Peyer's patch (tissue), 4 donors: ENCODE measurements around the gene KCNAB3. TPM values are rescaled to one million over a fixed set of nuclear protein-coding genes. Genes with fewer than 3 reads are reported as not detected.

Source experiments
- DNase-seq, 3 donors: peaks; one replicate each; pipeline ENCODE4 v3.0.0-alpha.2; 2017 to 2019
- H3K27ac ChIP-seq, 4 donors: fragments of 200-600 bp; sonication (generic); one replicate each; pipeline ENCODE4 v1.5.1; 2016 to 2019
- H3K27me3 ChIP-seq, 2 donors: fragments of 200-600 bp; sonication (generic); one replicate each; pipeline ENCODE4 v1.5.1; 2019
- H3K36me3 ChIP-seq, 3 donors: fragments of 200-600 bp; sonication (generic); one replicate each; pipeline ENCODE4 v1.5.1; 2016 to 2019
- H3K4me1 ChIP-seq, 4 donors: fragments of 200-600 bp; sonication (generic); one replicate each; pipeline ENCODE4 v1.5.1; 2016 to 2019
- H3K4me3 ChIP-seq, 4 donors: fragments of 200-600 bp; sonication (generic); 1 replicate in 3 of 4; 2 replicates in 1 of 4; pipeline ENCODE4 v1.5.1; 2016 to 2019; ENCODE audit warnings: mild to moderate bottlenecking in 1 of 4
- H3K9me3 ChIP-seq, 4 donors: fragments of 200-600 bp; sonication (generic); one replicate each; pipeline ENCODE4 v1.5.1; 2016 to 2019; ENCODE audit warnings: mild to moderate bottlenecking in 1 of 4
- POLR2A ChIP-seq, 2 donors: fragments of 450-650 bp; IDR thresholded peaks; one replicate each; pipeline ENCODE4 v1.5.1; 2017; ENCODE audit warnings: antibody characterized with exemption in 2 of 2, mild to moderate bottlenecking in 2 of 2, moderate library complexity in 2 of 2
- total RNA-seq, 4 donors: library from RNA; depleted of rRNA; stranded (reverse); fragments of >200 nt; gene quantifications; one replicate each; pipeline ENCODE4 v1.1.0, GENCODE V29; 2016
- TF ChIP-seq, protein P1 (sequence below), 6 experiments: fragments of 450-650 bp in 4 of 6; fragments of 200-600 bp in 2 of 6; sonication (generic) in 1 of 6; IDR thresholded peaks; one replicate each; pipeline ENCODE4 v1.5.1; 2017 to 2019; ENCODE audit warnings: antibody characterized with exemption in 6 of 6, mild to moderate bottlenecking in 3 of 6, moderate library complexity in 1 of 6

KCNAB3 gene
- 1 to 10 TPM in 3 of 4 donors, under 1 TPM in 1; 0.95 to 5.0 (median 2.7) TPM for total RNA-seq

DNA sequence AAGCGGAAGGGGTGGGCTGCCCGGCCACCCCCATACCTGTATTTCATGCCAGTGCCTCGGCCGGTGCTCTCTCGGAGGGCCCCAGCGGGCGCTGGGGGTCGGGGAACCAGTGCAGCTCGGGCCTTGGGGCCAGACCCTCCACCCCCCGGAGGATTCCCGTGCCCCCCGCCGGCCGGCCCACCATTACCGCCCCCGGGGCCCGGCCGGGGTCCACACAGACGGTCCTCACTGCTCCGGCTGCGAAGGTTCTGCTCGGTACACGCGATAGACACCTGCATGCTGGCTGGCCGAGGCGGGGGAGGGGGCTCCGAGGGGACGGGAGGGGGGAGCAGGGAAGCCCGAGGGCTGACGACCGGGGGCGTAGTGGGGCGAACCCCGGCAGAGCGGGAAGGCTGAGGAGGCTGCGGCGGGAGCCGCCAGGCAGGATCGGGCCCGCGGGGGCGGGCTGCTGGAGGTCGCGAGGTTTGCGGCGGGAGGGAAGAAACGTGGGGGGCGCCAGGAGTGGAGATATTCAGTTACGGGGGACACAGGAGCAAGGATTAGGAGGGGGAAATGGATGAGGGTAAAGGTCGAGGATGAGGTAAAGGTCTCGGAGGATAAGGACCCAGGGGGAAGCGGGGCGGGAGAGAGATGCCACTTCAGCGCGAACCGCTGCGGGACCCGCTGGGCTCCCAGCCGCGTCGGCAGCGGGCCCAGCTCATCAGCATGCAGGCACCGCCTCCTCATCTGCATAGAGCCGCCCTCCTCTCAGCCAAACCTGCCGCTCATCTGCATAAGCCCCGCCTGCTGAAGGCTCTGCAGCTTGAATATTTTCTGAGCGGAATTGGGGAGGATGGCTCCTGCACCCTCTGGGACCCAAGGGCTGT, at the start of gene KCNAB3:
TSS of gene KCNAB3 (minus strand) at position 699 of the 866 bp plus-strand sequence. CDS start at position 278, 421 bp downstream.
- no peak for TF ChIP-seq POLR2A (IDR thresholded peaks at IDR 0.05)
- TF ChIP-seq, protein P1, sequence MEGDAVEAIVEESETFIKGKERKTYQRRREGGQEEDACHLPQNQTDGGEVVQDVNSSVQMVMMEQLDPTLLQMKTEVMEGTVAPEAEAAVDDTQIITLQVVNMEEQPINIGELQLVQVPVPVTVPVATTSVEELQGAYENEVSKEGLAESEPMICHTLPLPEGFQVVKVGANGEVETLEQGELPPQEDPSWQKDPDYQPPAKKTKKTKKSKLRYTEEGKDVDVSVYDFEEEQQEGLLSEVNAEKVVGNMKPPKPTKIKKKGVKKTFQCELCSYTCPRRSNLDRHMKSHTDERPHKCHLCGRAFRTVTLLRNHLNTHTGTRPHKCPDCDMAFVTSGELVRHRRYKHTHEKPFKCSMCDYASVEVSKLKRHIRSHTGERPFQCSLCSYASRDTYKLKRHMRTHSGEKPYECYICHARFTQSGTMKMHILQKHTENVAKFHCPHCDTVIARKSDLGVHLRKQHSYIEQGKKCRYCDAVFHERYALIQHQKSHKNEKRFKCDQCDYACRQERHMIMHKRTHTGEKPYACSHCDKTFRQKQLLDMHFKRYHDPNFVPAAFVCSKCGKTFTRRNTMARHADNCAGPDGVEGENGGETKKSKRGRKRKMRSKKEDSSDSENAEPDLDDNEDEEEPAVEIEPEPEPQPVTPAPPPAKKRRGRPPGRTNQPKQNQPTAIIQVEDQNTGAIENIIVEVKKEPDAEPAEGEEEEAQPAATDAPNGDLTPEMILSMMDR (IDR thresholded peaks at IDR 0.05), result no peak

DNA sequence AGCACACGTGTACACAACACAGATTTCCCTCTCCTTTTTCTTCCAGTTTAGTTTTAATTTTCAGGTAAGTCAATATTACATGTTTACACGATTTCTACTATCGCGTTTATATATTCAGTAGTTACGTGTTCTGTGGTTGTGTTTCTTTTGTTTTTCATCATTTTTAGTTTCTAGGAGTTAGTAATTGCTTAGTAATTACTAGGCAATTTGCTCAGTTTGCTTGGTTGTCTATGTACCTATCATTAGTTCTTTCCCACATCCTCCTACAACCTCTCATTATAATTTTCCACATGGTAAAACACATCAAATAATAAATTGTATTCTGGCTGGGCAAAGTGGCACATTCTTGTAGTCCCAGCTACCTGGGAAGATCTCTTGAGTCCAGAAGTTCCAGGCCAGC, 48.1 kb upstream of the KCNAB3 start:
- no peak for DNase-seq
- Histone ChIP-seq H3K4me1 (no peaks in the 10 kb centered on the region), H3K9me3 (peaks cover 0 to 12% (median 5%) of the 10 kb centered on the region in 4 donors), H3K36me3 (no peaks in the 10 kb centered on the region), H3K27me3 (no peaks in the 10 kb centered on the region), H3K27ac (no peak overlapping the region), H3K4me3 (no peak overlapping the region)
- TF ChIP-seq, protein P1 (IDR thresholded peaks at IDR 0.05), result no peak

More for the DNA sequence above, at the start of gene KCNAB3:
- Histone ChIP-seq H3K9me3 (no peaks in the 10 kb centered on the region), H3K36me3 (no peaks in the 10 kb centered on the region), H3K4me1 (peaks cover 0 to 21% (median 12%) of the 10 kb centered on the region in 4 donors), H3K4me3 (peak within 1 kb of the TSS in 2 of 4 donors; percentile 1 to 24), H3K27ac (peak within 1 kb of the TSS in 1 of 4 donors; percentile 10), H3K27me3 (no peaks in the 10 kb centered on the region)
- DNase-seq, result peak in 2 of 3 donors; percentile 52 to 68

- H3K4me1 ChIP-seq, result no peaks in the 10 kb centered on the region
- H3K27me3 ChIP-seq, result no peaks in the 10 kb centered on the region
- no peak overlapping the region for H3K4me3 ChIP-seq
- TF ChIP-seq, protein P1 (IDR thresholded peaks at IDR 0.05), result no peak
- TF ChIP-seq POLR2A (IDR thresholded peaks at IDR 0.05), result no peak
- no peak for DNase-seq
- no peaks in the 10 kb centered on the region for H3K36me3 ChIP-seq
- H3K27ac ChIP-seq, result no peak overlapping the region
- peaks cover 0 to 12% (median 5%) of the 10 kb centered on the region in 4 donors for H3K9me3 ChIP-seq
Measured at GRCh38 chr17:7977039-7977438, 47.4 kb upstream of the KCNAB3 start.

DNA sequence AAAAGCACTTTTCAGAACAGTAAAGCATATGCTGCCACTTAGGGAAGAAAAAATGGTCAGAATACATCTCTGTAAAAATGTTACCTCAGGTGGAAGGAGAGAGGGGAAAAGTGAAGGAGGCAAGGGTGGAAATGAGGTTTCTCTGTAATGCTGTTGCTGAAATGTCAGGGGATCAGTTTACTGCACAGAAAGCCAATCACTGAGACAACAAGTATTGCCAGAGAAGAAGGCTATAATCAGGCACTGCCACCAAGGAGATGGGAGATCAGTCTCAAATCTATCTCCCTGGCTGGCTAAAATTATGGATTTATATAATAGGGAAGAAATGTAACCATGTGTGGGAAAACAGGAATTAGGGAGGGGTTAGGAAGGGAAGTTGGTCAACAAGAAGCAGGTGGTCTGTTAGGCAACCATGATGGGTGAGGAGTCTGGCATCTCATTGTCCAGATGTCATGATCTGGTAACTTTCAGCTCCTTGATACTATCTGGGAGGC, 45.0 kb upstream of the KCNAB3 start:
- H3K9me3 ChIP-seq, result peaks cover 0 to 12% (median 5%) of the 10 kb centered on the region in 4 donors
- TF ChIP-seq, protein P1 (IDR thresholded peaks at IDR 0.05), result no peak
- no peak for TF ChIP-seq POLR2A (IDR thresholded peaks at IDR 0.05)
- H3K27ac ChIP-seq, result no peak overlapping the region
- no peak overlapping the region for H3K4me3 ChIP-seq
- no peaks in the 10 kb centered on the region for H3K36me3 ChIP-seq
- no peaks in the 10 kb centered on the region for H3K4me1 ChIP-seq
- DNase-seq, result no peak
- no peaks in the 10 kb centered on the region for H3K27me3 ChIP-seq

DNA sequence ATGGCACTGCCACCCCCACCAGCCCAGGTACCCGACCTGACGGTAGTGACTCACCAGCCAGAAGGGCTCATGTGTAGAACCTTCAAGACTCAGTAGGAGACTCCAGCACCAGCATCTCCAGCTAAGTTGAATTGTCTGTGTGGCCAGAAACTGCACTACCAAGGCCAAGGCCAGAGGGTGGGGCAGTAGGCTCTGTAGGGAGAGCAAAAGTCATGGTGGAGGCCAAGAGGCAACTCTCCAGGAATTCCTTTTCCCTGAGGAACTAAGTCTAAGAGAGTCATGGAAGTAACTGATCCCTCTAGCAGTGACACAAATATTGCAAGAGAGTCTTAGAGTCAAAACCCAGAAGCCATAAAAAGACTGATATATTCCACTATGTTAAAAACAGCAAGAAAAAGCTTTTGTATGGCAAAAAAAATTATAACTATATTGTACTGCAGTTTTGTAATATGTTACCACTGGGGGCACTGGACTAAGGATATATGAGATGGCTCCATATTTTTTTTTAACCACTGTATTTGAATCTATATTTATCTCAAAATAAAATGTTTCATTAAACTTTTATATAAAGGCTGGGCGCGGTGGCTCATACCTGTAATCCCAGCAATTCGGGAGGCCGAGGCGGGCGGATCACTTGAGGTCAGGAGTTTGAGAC, 42.6 kb upstream of the KCNAB3 start:
- no peaks in the 10 kb centered on the region for H3K4me1 ChIP-seq
- peaks cover 0 to 12% (median 5%) of the 10 kb centered on the region in 4 donors for H3K9me3 ChIP-seq
- H3K36me3 ChIP-seq, result no peaks in the 10 kb centered on the region
- H3K4me3 ChIP-seq, result no peak overlapping the region
- TF ChIP-seq POLR2A (IDR thresholded peaks at IDR 0.05), result no peak
- TF ChIP-seq, protein P1 (IDR thresholded peaks at IDR 0.05), result no peak
- H3K27me3 ChIP-seq, result no peaks in the 10 kb centered on the region
- no peak for DNase-seq
- no peak overlapping the region for H3K27ac ChIP-seq
